Activated effector memory CD4-positive, alpha-beta T cell treated with Interleukin-2 at 50 U/mL for 16 hours (primary cell): ENCODE measurements around the gene SSC5D.

ENCODE experiments used
- DNase-seq: peaks from one replicate; pipeline ENCODE4 v3.0.0-alpha.2; 2020

SSC5D gene

DNA sequence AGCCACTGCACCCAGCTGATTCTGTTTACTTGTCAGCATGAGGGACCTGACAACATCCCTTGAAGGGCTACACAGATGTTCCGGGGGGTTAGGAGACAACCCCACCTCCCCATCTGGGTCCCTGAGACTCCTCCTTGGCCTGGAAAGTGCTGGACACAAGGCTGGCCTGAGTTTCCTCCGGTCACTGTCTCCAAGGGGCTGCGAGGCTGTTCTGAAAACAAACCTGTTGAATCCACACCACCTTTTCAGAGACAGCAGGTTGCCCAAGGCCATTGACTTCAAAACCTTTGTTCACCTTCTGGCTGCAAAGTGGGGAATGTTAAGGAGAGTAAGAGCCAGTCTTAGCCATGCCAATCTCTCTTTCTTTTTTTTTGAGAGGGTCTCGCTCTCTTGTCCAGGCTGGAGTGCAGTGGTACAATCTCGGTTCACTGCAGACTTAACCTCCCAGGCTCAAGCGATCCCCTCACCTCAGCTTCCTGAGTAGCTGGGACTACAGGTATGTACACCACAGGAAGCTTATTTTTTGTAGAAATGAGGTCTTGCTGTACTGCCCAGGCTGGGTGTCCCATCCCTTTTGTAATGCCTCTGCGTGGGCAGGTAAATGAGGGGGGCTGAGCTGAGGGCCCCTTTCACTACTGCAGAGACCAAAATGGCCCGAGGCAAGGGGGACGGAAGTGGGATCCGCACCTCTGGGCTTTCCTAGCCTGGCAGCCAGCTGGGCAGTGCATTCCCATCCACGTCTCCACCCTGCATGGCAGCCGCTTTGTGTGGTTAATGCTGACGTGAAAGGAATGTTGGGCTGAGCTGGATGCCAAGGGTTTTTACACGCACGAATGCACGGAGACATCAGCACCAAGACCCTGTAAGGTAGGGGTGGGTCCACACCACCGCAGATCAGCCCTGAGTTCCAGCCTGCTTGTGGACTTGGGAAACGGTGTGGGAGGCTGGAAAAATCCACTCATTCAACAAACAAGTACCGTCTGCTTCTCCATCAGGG, 13.7 kb upstream of the SSC5D start:
- DNase-seq = no peak

DNA sequence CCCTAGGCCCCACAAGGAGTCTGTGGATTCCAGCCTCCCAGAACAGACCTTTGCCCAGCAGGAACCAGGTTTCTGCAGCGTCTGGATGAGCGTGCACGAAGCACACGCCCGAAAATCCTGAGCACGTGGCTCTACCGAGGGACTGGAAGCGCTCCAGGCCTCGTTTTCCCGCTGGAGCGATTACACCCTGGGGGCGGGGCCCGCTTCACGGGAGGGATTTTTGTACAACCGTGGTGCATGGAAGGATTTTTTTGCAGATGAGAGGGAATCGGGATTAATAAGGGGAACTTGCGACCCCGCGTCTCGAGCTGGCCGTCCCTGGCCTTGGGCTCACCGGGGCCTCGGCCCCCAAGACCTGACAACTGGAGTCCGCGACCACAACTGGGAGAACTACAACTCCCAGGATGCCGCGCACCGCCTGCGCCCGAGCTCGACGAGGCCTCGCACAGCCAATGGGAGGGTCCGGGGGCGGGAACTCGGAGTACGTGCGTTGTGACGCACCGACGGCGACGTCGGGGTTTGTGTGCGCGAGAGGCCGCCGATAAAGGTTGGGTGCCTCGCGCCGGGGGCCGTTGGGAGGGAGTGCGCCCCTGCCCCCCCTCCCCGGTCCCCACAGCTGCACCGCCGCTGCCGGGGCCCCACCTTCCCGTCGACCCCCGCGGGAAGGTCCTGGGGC, 12.0 kb upstream of the SSC5D start, which contains the start of gene ZNF628:
Gene ZNF628, plus strand, starts transcription at position 518 of the 676 bp plus-strand sequence. CDS start 3,294 bp downstream, outside the sequence.
- peak; percentile 98 for DNase-seq

- DNase-seq = no peak
Measured at GRCh38 chr19:55477905-55478304, 10.3 kb upstream of the SSC5D start.

DNA sequence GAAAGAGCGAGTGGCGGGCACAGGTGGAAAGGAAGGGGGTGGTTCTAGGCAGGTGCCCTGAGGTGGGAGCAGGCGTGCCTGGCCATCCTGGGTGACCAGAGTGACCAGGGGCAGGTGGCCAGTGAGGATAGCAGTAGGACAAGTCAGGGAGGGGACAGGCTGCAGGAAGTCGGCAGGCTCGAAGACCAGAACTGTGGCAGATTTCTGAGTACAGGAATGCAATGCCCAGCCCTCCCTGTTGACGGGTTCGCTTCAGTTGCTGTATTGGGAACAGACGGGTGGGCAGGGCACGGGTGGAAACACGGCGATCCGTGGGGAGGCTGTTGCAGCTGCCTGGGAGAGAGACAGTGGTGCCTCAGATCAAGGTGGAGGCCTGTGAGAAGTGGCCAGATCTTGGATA, 9.9 kb upstream of the SSC5D start:
- DNase-seq = no peak

DNA sequence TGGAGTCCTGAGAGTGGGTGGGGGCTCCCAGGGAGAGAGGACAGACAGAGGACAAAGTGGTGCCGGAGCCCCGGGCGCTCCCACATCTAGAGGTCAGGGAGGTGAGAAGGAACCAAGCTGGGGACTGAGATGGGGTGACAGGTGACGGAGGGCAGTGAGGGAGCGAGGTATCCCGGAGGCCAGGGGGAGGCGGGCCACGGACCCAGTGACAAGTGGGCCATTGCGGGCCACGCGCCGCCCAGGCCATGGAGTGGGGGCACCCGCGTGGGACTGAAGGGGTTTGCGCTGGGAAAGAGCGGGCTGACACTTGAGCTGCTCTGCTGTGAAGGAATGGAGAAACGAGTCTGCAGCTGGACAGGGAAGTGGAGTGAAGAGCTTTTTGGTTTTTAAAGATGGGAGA, 9.2 kb upstream of the SSC5D start:
- DNase-seq = no peak

DNA sequence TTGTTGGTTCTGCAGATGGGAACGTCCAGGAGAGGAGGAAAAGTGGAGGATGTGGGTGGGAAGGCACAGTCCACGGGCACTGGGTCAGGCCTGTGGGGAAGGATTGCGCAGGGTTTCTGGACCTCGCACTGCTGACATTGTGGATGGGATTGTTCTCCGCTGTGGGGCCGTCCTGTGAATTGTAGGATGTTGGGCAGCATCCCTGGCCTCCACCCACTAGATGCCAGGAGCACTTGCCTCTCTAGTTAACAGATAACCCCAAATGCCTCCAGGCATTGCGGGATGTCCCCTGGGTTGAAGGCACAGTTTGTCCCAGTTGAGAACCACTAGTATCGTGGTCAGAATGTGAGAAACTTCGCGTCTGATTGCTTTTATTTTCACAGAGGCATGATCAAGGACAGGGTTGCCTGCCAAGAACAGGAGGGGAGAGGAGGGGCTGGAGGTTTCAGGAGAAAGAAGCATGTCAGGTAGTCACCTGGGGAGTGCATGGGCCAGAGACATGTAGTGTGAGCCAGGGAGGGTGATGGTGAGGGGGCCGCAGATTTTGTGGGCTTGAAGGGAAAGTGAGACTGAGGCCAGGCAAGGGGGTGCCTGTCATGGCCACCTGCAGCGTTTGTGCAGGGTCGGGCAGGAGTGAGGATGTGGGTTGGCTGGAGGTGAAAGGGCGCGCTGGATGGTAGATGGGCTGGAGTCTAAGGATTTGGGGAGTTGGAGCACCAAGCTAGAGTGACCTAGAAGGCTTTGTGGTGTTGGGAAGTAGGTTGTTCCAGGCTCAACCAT, 8.6 kb upstream of the SSC5D start:
- no peak for DNase-seq

- DNase-seq = no peak
Measured at GRCh38 chr19:55481148-55481793, 7.0 kb upstream of the SSC5D start.

GRCh38 chr19:55481794-55482155, 6.5 kb upstream of the SSC5D start:
- no peak for DNase-seq

DNA sequence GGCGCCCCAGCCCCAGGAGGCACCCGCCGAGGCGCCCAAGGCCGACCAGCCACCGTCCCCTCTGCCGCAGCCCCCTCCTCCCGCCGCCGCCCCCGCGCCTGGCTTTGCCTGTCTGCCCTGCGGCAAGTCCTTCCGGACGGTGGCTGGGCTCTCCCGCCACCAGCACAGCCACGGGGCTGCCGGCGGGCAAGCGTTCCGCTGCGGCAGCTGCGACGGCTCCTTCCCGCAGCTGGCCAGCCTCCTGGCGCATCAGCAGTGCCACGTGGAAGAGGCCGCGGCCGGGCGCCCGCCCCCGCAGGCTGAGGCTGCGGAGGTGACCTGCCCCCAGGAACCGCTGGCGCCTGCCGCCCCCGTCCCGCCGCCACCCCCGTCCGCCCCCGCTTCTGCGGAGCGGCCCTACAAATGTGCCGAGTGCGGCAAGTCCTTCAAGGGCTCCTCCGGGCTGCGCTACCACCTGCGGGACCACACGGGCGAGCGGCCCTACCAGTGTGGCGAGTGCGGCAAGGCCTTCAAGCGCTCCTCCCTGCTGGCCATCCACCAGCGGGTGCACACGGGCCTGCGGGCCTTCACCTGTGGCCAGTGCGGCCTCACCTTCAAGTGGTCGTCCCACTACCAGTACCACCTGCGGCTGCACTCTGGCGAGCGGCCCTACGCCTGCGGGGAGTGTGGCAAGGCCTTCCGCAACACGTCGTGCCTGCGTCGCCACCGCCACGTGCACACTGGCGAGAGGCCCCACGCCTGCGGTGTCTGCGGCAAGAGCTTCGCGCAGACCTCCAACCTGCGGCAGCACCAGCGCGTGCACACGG, 5.9 kb upstream of the SSC5D start:
- no peak for DNase-seq

DNA sequence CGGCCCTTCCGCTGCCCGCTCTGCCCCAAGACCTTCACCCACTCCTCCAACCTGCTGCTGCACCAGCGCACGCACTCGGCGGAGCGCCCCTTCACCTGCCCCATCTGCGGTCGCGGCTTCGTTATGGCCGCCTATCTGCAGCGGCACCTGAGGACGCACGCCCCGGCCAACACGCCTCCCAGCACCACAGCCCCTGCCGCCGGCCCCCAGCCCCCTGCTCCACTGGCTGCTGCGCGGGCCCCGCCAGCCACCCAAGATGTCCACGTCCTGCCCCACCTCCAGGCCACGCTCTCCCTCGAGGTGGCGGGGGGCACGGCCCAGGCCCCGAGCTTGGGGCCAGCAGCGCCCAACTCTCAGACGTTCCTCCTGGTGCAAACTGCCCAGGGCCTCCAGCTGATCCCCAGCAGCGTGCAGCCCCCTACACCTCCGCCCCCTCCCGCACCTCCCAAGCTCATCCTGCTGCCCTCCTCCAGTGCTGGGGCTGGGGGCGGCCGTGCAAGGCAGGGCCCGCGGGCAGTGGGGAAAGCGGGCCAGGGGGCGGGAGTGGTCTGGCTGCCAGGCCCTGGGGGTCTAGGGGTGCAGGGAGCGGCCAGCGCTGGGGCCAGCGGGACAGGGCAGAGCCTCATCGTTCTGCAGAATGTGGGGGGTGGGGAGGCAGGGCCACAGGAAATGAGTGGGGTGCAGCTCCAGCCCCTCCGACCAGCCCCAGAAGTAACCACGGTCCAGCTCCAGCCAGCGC, 5.1 kb upstream of the SSC5D start:
- DNase-seq = no peak

DNA sequence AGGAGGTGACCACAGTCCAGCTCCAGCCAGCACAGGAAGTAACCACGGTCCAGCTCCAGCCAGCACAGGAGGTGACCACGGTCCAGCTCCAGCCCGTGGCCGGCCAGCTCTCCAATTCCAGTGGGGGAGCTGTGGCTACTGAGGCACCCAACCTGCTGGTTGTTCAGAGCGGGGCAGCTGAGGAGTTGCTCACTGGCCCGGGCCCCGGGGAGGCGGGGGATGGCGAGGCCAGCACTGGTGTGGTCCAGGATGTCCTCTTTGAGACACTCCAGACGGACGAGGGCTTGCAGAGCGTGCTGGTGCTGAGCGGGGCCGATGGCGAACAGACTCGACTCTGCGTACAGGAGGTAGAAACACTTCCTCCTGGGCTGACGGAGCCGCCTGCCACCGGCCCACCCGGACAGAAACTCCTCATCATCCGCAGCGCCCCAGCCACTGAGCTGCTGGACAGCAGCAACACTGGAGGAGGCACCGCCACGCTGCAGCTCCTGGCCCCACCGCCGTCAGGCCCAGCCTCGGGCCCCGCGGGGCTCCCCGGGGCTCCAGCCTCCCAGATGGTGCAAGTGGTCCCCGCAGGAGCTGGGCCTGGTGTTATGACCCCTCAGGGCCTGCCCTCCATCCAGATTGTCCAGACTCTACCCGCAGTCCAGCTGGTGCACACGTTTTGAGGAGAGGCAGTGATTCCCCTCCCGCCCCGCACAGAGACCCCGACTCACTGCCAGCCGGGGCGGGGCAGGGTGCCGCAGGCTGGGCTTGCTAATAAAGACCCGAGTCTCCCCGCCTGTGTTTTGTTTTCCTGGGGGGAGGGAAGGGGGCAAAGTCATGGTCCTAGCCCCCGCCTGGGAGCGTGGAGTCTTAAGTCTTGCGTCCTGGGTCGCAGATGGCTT, 4.3 kb upstream of the SSC5D start:
- no peak for DNase-seq

DNA sequence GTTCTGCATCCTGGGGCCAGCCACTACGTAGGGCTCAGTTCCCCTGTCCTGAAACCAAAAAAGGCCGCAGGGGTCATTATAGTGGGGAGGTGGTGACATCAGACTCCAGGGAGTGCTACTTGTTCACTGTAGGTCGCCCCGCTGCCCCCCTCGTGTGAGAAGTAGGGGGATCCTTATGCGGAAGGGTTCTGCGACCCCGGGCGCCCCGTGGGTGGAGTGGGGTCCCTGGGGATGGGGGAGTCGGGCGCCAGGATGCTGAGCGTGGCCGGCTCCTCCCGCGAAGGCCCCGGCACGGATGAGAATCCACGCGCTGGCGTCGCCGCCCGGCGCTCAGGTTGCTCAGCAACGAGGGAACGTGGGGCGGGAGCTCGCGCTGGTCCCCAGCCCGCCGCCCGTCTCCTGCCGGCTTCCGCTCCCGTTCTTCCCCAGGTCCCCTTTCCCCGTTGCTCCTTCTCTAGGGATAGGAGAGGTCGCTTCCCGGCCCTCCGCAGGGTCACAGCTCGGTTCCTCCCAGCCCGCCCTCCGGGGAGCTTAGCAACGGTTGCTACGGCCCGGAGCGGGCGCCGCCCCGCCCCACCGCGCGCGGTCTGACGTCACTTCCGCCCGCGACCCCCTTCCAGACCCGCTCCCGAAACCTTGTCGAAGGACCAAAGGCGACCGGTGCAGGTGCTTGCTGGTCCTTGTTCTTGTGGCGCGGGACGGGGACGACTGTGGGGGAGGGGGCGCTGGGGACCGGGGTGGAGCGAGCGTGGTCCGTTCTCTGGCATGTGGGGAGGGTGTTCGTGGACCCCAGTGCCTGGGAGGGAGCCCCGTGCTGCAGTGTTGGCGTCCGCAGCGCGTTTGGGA, 3.4 kb upstream of the SSC5D start, which contains the start of gene NAT14:
Gene NAT14, plus strand, starts transcription at position 596 of the 846 bp plus-strand sequence. CDS start 521 bp downstream, outside the sequence.
- DNase-seq = peak; percentile 43

DNA sequence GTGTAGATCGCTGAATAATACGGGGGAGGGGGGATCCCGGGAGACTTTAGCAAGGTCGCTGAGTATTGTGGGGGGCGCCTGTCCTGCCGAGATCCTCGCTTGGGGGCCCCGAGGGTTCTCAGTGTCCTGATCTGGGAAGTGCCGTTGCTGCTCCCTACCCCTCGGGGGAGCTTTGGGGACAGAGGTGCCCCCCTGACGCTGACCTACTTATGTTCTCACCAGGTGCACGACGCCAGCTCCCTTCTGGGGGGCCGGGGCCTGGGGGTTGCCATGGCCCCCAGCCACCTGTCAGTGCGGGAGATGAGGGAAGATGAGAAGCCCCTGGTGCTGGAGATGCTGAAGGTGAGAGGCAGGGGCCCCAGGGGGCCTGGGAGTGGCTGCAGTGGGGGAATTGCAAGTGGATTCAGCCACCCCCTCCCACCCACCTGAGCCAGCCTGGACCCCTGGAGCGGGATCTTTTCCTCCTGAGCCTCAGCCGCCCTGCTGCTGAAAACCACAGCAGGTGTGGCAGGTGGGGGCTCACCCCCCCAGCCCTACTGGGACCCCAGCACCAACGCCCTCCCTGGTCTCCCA, 2.7 kb upstream of the SSC5D start:
- no peak for DNase-seq

GRCh38 chr19:55486043-55486970, 1.9 kb upstream of the SSC5D start:
- DNase-seq = no peak

DNA sequence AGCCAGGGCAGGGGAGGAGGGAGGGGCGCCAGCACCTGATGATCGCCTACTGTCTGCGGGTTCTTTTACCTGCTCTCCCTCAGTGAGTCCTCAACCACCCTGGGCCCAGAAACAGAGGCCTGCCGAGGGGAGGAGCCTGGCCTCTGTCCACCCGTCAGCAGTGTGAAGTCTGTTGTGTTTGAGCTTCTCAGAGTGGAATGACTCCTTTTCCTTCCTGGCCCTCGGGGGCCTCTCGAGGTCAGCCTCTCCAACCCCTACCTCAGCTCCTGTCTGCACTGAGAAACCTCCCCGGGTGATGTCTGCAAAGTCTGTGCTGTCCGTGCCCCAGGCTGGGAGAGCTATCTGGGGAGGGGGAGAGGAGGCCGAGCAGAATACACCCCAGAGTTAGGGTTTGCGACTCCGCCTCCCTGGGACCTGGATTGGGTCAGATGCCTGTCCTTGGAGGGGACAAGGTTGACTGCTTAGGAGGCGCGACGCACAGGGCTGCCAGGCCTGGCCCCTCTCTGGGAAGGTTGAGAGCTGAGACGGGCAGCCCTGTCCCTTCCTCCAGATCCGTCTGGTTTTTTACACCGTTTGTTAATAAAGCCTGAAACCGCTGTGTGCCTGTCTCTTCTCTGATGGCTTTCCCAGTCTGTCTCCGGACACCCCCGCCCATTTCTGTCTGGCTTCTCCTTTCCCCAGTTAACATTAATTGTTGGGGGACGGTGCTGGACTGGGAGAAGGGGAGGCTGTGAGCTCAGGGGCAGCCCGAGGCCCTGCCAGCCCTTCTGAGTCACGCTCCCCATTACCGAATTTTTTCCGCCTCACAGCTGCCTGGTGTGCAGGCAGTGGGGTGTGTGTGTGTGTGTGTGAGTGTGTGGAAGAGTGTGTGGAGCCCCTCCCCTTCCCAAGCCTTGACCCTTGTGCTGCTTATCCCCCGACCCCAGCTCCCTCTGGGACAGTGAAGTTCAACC, 989 bp upstream of the SSC5D start:
- no peak for DNase-seq
